Ishikawa (cell line): ENCODE results near the gene TCF4.

Experiments used
- CEBPB ChIP-seq: IDR thresholded peaks from 2 replicates; pipeline ENCODE4 v1.6.1; 2012
- CREB1 ChIP-seq: IDR thresholded peaks from 2 replicates; pipeline ENCODE4 v1.6.1; 2012; ENCODE audit warnings: low read depth
- EGR1 ChIP-seq: IDR thresholded peaks from 2 replicates; pipeline ENCODE4 v1.6.1; 2012
- EP300 ChIP-seq: IDR thresholded peaks from 2 replicates; pipeline ENCODE4 v1.6.1; 2012; ENCODE audit warnings: borderline replicate concordance
- FOXM1 ChIP-seq: IDR thresholded peaks from 2 replicates; pipeline ENCODE4 v1.6.1; 2012; ENCODE audit warnings: low read depth, borderline replicate concordance
- NFIC ChIP-seq: IDR thresholded peaks from 2 replicates; pipeline ENCODE4 v1.6.1; 2012
- RAD21 ChIP-seq: IDR thresholded peaks from 2 replicates; pipeline ENCODE4 v1.6.1; 2012; ENCODE audit warnings: low read depth
- TAF1 ChIP-seq: IDR thresholded peaks from 2 replicates; pipeline ENCODE4 v1.6.1; 2012; ENCODE audit warnings: low read depth, mild to moderate bottlenecking
- TCF12 ChIP-seq: IDR thresholded peaks from 2 replicates; pipeline ENCODE4 v1.6.1; 2012; ENCODE audit warnings: low read depth
- TEAD4 ChIP-seq: IDR thresholded peaks from 2 replicates; pipeline ENCODE4 v1.6.1; 2012
- USF1 ChIP-seq: IDR thresholded peaks from 2 replicates; pipeline ENCODE4 v1.6.1; 2012
- YY1 ChIP-seq: IDR thresholded peaks from 2 replicates; pipeline ENCODE4 v1.6.1; 2012; ENCODE audit warnings: low read depth
- ZBTB7A ChIP-seq: IDR thresholded peaks from 2 replicates; pipeline ENCODE4 v1.6.1; 2012; ENCODE audit warnings: low read depth
- TF ChIP-seq, protein P1 (sequence below): IDR thresholded peaks from 2 replicates; pipeline ENCODE4 v1.6.1; 2012
- TF ChIP-seq, protein P2 (sequence below): IDR thresholded peaks from 2 replicates; pipeline ENCODE4 v1.6.1; 2012; ENCODE audit warnings: low read depth, mild to moderate bottlenecking

TCF4 gene

DNA sequence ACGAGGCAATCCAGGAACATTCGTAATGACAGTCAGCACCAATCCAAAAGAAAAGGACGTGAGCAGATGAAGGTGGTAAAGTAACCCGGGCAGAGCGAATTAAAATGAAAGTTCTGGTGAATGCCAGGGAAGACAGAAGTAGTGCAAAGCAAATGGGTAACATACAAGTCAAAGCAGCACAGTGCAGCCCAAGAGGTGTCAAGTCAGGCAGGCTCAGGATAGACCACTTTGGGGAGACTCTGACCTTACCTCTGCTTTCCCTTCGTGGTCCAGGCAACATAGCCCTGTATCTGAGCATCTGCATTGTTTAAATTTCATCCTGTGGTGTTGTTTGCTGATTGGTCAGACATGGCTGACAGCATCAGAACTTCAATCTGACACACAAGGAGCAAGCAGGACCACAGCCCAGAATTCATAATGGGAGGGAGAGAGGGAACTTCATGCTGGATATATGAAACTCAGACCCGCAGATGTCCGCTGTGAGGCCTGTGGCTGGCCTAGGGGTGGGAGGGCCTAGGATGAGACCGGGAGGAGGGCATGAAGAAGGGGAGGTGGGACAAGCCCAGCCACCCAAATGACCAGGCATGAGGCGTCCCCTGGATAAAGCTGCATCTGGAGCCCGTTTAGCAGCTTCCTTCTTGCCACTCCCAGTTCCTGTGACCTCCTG lies 285.7 kb downstream of the TCF4 start:
- TF ChIP-seq TAF1: no peak
- TF ChIP-seq USF1: no peak
- no peak for TF ChIP-seq EGR1
- TF ChIP-seq, protein P1, sequence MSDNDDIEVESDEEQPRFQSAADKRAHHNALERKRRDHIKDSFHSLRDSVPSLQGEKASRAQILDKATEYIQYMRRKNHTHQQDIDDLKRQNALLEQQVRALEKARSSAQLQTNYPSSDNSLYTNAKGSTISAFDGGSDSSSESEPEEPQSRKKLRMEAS: no peak
- no peak for TF ChIP-seq NFIC
- TF ChIP-seq FOXM1: no peak
- no peak for TF ChIP-seq ZBTB7A
- TF ChIP-seq TCF12: no peak
- TF ChIP-seq YY1: no peak
- no peak for TF ChIP-seq EP300
- TF ChIP-seq, protein P2, sequence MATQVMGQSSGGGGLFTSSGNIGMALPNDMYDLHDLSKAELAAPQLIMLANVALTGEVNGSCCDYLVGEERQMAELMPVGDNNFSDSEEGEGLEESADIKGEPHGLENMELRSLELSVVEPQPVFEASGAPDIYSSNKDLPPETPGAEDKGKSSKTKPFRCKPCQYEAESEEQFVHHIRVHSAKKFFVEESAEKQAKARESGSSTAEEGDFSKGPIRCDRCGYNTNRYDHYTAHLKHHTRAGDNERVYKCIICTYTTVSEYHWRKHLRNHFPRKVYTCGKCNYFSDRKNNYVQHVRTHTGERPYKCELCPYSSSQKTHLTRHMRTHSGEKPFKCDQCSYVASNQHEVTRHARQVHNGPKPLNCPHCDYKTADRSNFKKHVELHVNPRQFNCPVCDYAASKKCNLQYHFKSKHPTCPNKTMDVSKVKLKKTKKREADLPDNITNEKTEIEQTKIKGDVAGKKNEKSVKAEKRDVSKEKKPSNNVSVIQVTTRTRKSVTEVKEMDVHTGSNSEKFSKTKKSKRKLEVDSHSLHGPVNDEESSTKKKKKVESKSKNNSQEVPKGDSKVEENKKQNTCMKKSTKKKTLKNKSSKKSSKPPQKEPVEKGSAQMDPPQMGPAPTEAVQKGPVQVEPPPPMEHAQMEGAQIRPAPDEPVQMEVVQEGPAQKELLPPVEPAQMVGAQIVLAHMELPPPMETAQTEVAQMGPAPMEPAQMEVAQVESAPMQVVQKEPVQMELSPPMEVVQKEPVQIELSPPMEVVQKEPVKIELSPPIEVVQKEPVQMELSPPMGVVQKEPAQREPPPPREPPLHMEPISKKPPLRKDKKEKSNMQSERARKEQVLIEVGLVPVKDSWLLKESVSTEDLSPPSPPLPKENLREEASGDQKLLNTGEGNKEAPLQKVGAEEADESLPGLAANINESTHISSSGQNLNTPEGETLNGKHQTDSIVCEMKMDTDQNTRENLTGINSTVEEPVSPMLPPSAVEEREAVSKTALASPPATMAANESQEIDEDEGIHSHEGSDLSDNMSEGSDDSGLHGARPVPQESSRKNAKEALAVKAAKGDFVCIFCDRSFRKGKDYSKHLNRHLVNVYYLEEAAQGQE: no peak
- no peak for TF ChIP-seq CEBPB
- no peak for TF ChIP-seq RAD21
- no peak for TF ChIP-seq CREB1
- TF ChIP-seq TEAD4: no peak

DNA sequence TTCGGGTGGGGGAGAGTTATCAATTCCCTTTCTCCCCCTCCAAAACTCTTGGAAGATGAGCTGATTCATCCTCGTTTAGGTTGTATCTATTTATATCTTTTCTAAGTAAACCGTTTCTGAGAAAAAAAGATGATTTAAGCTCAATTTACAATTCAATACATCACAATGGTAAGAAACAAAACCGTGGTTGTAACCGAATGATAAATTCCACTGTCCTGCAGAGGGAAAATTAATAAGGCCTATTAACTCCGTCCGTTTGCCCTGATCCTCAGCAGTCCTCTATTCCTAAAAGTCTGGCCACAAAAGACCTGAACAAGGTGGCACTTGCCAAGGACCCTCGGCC lies 286.2 kb downstream of the TCF4 start:
- TF ChIP-seq RAD21: no peak

- TF ChIP-seq, protein P1: no peak
- TF ChIP-seq EP300 (no peak), TCF12 (no peak), EGR1 (no peak), RAD21 (no peak), TAF1 (no peak), FOXM1 (no peak), CEBPB (no peak), USF1 (no peak), TEAD4 (no peak), CREB1 (no peak), YY1 (no peak), ZBTB7A (no peak), NFIC (no peak)
- TF ChIP-seq, protein P2: no peak
Observed at GRCh38 chr18:55300936-55301531, 287.0 kb downstream of the TCF4 start.

DNA sequence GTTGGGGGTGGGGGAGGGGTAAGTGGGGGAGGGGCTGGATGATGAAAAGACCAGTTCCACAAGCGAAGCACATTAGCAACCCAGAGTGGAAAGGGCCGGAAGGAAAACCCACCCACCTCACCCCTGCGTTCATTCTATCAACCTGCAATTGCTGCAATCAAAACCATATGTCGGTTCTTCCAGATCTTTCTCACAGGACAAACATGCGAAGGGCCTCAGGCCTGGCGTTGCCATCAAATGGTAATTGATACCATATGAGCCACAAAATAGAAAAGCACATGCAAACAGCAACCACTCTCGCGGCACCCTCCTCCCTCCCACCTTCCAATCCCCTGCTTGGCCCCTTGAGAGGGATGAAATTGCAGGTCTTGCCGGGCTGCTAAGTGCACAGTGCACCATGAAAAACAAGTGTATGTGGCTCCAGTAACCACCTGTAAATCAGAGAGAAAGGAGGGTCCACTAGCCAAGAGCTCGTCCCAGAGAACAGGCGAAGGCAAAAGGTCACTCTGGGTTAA lies 287.5 kb downstream of the TCF4 start:
- TF ChIP-seq, protein P2: no peak
- TF ChIP-seq TAF1 (no peak), ZBTB7A (no peak), CREB1 (no peak), EP300 (no peak), YY1 (no peak), TCF12 (no peak), EGR1 (no peak), USF1 (no peak), RAD21 (no peak), CEBPB (no peak), TEAD4 (no peak), NFIC (no peak), FOXM1 (no peak)
- TF ChIP-seq, protein P1: no peak
